Stimulated activated memory B cell treated with anti-CD40 and anti-IgM and Interleukin-4, amounts not matched to agents 10 μg/mL and 1 μg/mL and 100 μg/mL, for 72 hours (primary cell): ENCODE measurements around the gene UNC93A.
"Not testable (repeated sequence)": the region's sequence is repeated elsewhere in the genome, so short reads cannot be mapped to it uniquely, and the experiment has no call there.

ENCODE experiments used
- ATAC-seq: fragments of 150-1000 bp; cut with Tn5 transposase; 2 replicates; pipeline ENCODE4 v1.10.0; 2021
- H3K27ac Mint-ChIP-seq: one replicate; pipeline ENCODE4 v1.8.0; 2022; ENCODE audit warnings: mild to moderate bottlenecking, mixed read lengths
- H3K27me3 Mint-ChIP-seq: one replicate; pipeline ENCODE4 v1.8.0; 2022; ENCODE audit warnings: mixed read lengths
- H3K36me3 Mint-ChIP-seq: one replicate; pipeline ENCODE4 v1.8.0; 2022; ENCODE audit warnings: mixed read lengths
- H3K4me1 Mint-ChIP-seq: one replicate; pipeline ENCODE4 v1.8.0; 2022; ENCODE audit warnings: mixed read lengths
- H3K4me3 Mint-ChIP-seq: one replicate; pipeline ENCODE4 v1.8.0; 2022; ENCODE audit warnings: mild to moderate bottlenecking, moderate library complexity, mixed read lengths
- H3K9me3 Mint-ChIP-seq: one replicate; pipeline ENCODE4 v1.8.0; 2022; ENCODE audit warnings: mixed read lengths

The UNC93A gene

GRCh38 chr6:167290786-167291622 lies at the start of gene UNC93A:
Gene UNC93A, plus strand, starts transcription at chr6:167291315. Its CDS starts 175 bp downstream, at chr6:167291490.
- no peaks in the 10 kb centered on the region for H3K9me3 Mint-ChIP-seq
- no peak within 1 kb of the TSS for H3K4me3 Mint-ChIP-seq
- H3K36me3 Mint-ChIP-seq = no peaks in the 10 kb centered on the region
- H3K27me3 Mint-ChIP-seq = peaks cover 39% of the 10 kb centered on the region
- H3K4me1 Mint-ChIP-seq = no peaks in the 10 kb centered on the region
- H3K27ac Mint-ChIP-seq = no peak within 1 kb of the TSS
- ATAC-seq = no peak

GRCh38 chr6:167241321-167242134 lies 49.6 kb upstream of the UNC93A start:
- H3K27ac Mint-ChIP-seq, ATAC-seq: not testable (repeated sequence)
- H3K27me3 Mint-ChIP-seq = peaks cover 28% of the 10 kb centered on the region

DNA sequence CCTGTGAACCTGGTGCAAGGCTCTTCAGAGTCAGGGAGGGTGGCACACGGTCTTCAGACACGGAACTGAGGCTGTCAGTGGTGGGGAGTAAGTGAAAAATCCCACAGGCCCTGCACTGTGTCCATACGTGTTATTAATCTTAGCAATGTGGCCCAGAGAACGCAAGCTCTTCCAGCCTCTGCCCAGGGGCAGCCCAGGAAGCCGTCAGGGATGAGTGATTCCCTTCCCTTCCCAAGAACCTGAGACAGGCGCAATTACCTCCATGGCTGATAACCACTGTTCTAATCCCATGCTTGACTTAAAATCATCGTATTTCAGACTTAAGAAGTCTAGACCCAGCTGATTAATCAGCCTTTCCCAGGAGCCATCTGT lies 49.0 kb upstream of the UNC93A start:
- not testable (repeated sequence) for H3K4me3 Mint-ChIP-seq, ATAC-seq, H3K9me3 Mint-ChIP-seq, H3K36me3 Mint-ChIP-seq, H3K27ac Mint-ChIP-seq, H3K4me1 Mint-ChIP-seq
- peaks cover 31% of the 10 kb centered on the region for H3K27me3 Mint-ChIP-seq

More at GRCh38 chr6:167241321-167242134, 49.6 kb upstream of the UNC93A start:
- not testable (repeated sequence) for H3K4me1 Mint-ChIP-seq, H3K36me3 Mint-ChIP-seq, H3K4me3 Mint-ChIP-seq, H3K9me3 Mint-ChIP-seq

DNA sequence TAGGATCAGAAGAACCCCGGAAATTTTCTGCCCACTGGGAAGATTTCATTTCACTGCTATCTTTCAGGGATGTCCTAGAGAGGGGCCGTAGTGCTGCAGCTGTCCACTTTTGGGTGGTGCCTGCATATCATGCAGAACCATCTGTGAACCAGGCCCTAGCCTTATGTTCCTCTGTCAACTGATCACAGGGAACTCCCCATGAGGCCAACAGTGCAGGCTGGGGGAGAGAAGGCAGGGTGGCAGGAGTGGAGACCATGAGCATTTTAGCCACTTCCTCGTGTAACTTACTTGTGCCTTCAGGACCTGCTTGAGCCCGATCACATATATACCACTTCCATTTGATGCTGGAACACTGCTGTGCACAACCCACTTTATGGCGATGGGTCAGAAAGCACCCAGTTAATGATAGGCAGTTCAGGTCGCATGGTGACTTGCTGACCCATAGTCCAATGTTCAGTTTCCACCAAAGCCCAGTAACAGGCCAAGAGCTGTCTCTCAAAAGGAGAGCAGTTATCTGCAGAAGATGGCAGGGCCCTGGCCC lies 48.5 kb upstream of the UNC93A start:
- H3K9me3 Mint-ChIP-seq, ATAC-seq, H3K4me3 Mint-ChIP-seq, H3K36me3 Mint-ChIP-seq, H3K4me1 Mint-ChIP-seq, H3K27ac Mint-ChIP-seq: not testable (repeated sequence)
- H3K27me3 Mint-ChIP-seq = peaks cover 28% of the 10 kb centered on the region

- Mint-ChIP-seq H3K36me3 (no peaks in the 10 kb centered on the region), H3K27ac (no peak overlapping the region), H3K27me3 (peaks cover 32% of the 10 kb centered on the region), H3K9me3 (no peaks in the 10 kb centered on the region), H3K4me1 (peaks cover 8% of the 10 kb centered on the region), H3K4me3 (no peak overlapping the region)
- no peak for ATAC-seq
Measured at GRCh38 chr6:167244064-167244960, 46.8 kb upstream of the UNC93A start.

DNA sequence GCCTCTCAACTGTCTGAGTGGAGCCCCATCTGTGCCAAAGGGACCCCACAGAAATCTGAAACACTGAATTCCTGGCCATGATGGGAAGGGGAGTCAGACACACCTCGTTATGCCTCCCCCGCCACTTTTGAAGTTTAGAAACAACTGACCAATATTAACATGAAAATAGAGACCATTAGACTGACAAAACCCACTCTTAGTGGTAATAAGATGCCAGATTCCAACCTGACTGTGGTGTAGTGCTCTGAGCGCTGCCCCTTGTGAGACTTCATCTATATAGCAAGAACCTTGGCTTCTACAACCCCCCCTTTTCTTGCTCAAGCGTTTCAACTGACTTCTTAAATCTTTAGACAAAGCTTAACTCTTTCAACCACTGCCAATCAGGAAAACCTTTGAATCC lies 46.1 kb upstream of the UNC93A start:
- Mint-ChIP-seq H3K4me1 (peaks cover 8% of the 10 kb centered on the region), H3K27ac (no peak overlapping the region), H3K9me3 (no peaks in the 10 kb centered on the region), H3K27me3 (peaks cover 30% of the 10 kb centered on the region), H3K36me3 (no peaks in the 10 kb centered on the region), H3K4me3 (no peak overlapping the region)
- no peak for ATAC-seq

GRCh38 chr6:167245591-167245990 lies 45.5 kb upstream of the UNC93A start:
- ATAC-seq = no peak
- Mint-ChIP-seq H3K4me3 (no peak overlapping the region), H3K4me1 (peaks cover 8% of the 10 kb centered on the region), H3K27me3 (peaks cover 31% of the 10 kb centered on the region), H3K27ac (no peak overlapping the region), H3K9me3 (no peaks in the 10 kb centered on the region), H3K36me3 (no peaks in the 10 kb centered on the region)

- Mint-ChIP-seq H3K9me3 (no peaks in the 10 kb centered on the region), H3K36me3 (no peaks in the 10 kb centered on the region), H3K4me1 (peaks cover 8% of the 10 kb centered on the region), H3K4me3 (no peak overlapping the region), H3K27ac (no peak overlapping the region), H3K27me3 (peaks cover 31% of the 10 kb centered on the region)
- no peak for ATAC-seq
Measured at GRCh38 chr6:167247814-167248595, 43.1 kb upstream of the UNC93A start.

- H3K27me3 Mint-ChIP-seq = peaks cover 31% of the 10 kb centered on the region
- not testable (repeated sequence) for H3K4me3 Mint-ChIP-seq, H3K9me3 Mint-ChIP-seq, H3K36me3 Mint-ChIP-seq, ATAC-seq, H3K4me1 Mint-ChIP-seq, H3K27ac Mint-ChIP-seq
Measured at GRCh38 chr6:167248878-167249455, 42.1 kb upstream of the UNC93A start.

DNA sequence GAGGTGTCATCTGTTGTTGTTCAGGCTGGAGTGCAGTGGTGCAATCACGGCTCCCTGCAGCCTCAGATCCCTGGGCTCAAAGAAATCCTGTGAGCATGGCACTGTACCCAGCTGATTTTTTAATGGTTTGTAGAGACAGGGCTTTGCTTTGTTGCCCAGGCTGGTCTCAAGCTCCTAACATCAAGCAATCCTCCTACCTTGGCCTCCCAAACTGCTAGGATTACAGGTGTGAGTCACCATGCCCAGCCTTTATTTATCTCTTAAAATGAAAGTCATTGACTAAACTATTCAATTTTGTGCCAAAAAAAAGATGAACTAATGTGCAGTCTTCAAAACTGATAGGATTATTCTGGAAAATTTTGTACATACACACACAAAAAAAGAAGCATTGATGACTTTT lies 38.8 kb upstream of the UNC93A start:
- Mint-ChIP-seq H3K4me3 (no peak overlapping the region), H3K36me3 (no peaks in the 10 kb centered on the region), H3K27me3 (peaks cover 52% of the 10 kb centered on the region), H3K9me3 (peaks cover 3% of the 10 kb centered on the region), H3K27ac (no peak overlapping the region), H3K4me1 (no peaks in the 10 kb centered on the region)
- ATAC-seq = no peak

- Mint-ChIP-seq H3K4me1 (no peaks in the 10 kb centered on the region), H3K4me3 (no peak overlapping the region), H3K27ac (no peak overlapping the region), H3K9me3 (peaks cover 3% of the 10 kb centered on the region), H3K36me3 (no peaks in the 10 kb centered on the region), H3K27me3 (peaks cover 64% of the 10 kb centered on the region)
- no peak for ATAC-seq
Measured at GRCh38 chr6:167255918-167256553, 35.1 kb upstream of the UNC93A start.

- no peaks in the 10 kb centered on the region for H3K36me3 Mint-ChIP-seq
- H3K27ac Mint-ChIP-seq = no peak overlapping the region
- no peak for ATAC-seq
- no peak overlapping the region for H3K4me3 Mint-ChIP-seq
- H3K9me3 Mint-ChIP-seq = peaks cover 7% of the 10 kb centered on the region
- H3K27me3 Mint-ChIP-seq = peaks cover 73% of the 10 kb centered on the region
- no peaks in the 10 kb centered on the region for H3K4me1 Mint-ChIP-seq
Measured at GRCh38 chr6:167258646-167259045, 32.5 kb upstream of the UNC93A start.

GRCh38 chr6:167266057-167266829 lies 24.9 kb upstream of the UNC93A start:
- peaks cover 39% of the 10 kb centered on the region for H3K27me3 Mint-ChIP-seq
- not testable (repeated sequence) for H3K36me3 Mint-ChIP-seq, H3K4me3 Mint-ChIP-seq, ATAC-seq, H3K27ac Mint-ChIP-seq, H3K9me3 Mint-ChIP-seq, H3K4me1 Mint-ChIP-seq
